ENCODE measurements around the gene EIF4G3.

DNA sequence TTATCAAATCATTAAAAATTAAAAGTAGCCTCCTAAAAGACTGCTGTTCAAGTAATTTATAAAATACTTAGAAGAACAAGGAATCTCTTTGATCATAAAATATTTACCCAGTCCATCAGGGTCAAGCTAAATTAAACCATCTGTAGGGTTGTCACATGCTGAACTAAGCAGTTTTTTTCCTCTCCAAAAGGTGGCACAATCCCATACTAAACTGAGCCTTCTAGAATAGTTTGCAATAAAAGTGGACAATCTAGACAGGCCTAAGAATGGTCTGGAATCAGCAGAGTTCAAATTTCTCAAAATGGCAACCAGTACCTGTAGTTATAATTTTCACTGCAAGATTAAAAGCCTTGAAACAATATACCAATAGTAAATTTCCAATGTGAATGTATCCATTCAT lies 194.8 kb downstream of the EIF4G3 start:
- TF ChIP-seq, protein P1, sequence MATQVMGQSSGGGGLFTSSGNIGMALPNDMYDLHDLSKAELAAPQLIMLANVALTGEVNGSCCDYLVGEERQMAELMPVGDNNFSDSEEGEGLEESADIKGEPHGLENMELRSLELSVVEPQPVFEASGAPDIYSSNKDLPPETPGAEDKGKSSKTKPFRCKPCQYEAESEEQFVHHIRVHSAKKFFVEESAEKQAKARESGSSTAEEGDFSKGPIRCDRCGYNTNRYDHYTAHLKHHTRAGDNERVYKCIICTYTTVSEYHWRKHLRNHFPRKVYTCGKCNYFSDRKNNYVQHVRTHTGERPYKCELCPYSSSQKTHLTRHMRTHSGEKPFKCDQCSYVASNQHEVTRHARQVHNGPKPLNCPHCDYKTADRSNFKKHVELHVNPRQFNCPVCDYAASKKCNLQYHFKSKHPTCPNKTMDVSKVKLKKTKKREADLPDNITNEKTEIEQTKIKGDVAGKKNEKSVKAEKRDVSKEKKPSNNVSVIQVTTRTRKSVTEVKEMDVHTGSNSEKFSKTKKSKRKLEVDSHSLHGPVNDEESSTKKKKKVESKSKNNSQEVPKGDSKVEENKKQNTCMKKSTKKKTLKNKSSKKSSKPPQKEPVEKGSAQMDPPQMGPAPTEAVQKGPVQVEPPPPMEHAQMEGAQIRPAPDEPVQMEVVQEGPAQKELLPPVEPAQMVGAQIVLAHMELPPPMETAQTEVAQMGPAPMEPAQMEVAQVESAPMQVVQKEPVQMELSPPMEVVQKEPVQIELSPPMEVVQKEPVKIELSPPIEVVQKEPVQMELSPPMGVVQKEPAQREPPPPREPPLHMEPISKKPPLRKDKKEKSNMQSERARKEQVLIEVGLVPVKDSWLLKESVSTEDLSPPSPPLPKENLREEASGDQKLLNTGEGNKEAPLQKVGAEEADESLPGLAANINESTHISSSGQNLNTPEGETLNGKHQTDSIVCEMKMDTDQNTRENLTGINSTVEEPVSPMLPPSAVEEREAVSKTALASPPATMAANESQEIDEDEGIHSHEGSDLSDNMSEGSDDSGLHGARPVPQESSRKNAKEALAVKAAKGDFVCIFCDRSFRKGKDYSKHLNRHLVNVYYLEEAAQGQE (IDR thresholded peaks at IDR 0.05; ENCODE audit: low read depth), result no peak
- TF ChIP-seq EGR1 (IDR thresholded peaks at IDR 0.05) (no peak), RAD21 (IDR thresholded peaks at IDR 0.05; ENCODE audit: low read depth) (peak; percentile 53), EP300 (IDR thresholded peaks at IDR 0.05; ENCODE audit: borderline replicate concordance) (no peak), ZBTB7A (IDR thresholded peaks at IDR 0.05; ENCODE audit: low read depth) (no peak), CEBPB (IDR thresholded peaks at IDR 0.05) (no peak), YY1 (IDR thresholded peaks at IDR 0.05; ENCODE audit: low read depth) (no peak), CREB1 (IDR thresholded peaks at IDR 0.05; ENCODE audit: low read depth) (no peak), TAF1 (IDR thresholded peaks at IDR 0.05; ENCODE audit: low read depth) (no peak), TEAD4 (IDR thresholded peaks at IDR 0.05) (no peak), NFIC (IDR thresholded peaks at IDR 0.05) (no peak)
- TF ChIP-seq, protein P2, sequence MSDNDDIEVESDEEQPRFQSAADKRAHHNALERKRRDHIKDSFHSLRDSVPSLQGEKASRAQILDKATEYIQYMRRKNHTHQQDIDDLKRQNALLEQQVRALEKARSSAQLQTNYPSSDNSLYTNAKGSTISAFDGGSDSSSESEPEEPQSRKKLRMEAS (IDR thresholded peaks at IDR 0.05), result no peak
